Measurements from ENCODE around the gene ARID3A. TPM values are rescaled to one million over a fixed set of nuclear protein-coding genes. Genes with fewer than 3 reads are reported as not detected.

Gene ARID3A
- total RNA-seq, 1 experiment from 2014 or later = 116 TPM

DNA sequence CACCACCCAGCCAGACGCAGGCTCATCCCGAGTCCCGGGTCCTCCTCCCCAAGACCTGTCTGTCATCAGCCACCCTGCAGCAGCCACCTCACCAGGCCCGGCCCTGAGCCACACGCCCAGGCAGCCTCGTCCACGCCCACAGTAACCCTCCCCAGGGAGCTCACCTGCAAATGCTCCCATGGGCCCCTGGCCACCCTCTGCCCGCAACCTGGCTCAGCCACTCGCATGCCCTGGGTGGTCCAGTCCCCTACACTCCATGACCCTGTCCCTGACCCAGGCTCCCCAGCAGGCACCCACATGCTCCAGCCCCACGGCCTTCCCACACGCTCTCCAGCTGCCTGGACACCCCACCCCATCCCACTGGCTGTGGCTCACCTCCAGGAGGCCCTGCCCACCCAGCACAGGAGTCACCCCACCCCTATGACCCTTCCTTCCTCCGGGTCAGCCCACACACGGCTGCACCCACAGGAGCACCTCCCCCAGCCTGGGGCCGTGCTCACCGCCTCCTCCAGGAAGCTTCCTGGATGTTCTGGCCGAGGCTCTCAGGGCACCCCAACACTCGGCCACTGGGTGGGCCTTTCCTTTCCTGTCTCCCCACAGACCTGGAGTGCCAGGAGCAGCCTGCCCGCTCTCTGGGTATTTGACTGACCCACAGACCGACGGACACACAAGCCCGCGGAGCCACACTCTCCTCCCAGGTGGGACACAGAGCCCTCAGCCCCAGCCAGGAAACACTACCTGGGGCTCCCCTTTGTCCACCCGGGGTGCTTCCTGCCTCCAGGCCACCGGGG is 91.5 kb downstream of the ARID3A start:
- POLR2A ChIA-PET = interaction anchor here (0.5 to 1.5 kb wide), 4 partner anchors 9 to 87 kb away, joined by 3 read pairs; partner anchors contain the start of gene CNN2
- H3K4me3 Mint-ChIP-seq = no peak overlapping the region; the same call in 1 of the 2 replicates
- peaks cover 28% of the 10 kb centered on the region for H3K4me1 Mint-ChIP-seq
- no peaks in the 10 kb centered on the region; the same call in 1 of the 2 replicates for H3K36me3 Mint-ChIP-seq
- H3K9me3 Mint-ChIP-seq = no peaks in the 10 kb centered on the region
- peak overlapping the region; percentile 92 for H3K27ac Mint-ChIP-seq
- ATAC-seq (no peak), DNase-seq (ENCODE audit: low spot score) (no peak)
- CTCF ChIA-PET = interaction anchor here (1.1 to 1.8 kb wide), 3 partner anchors 9 to 64 kb away, joined by 3 to 5 read pairs (median 4); partner anchors contain the start of gene CNN2
- TF ChIP-seq CREB1 (CRISPR knock-in tag; IDR thresholded peaks at IDR 0.05) = no peak
- no peak for TF ChIP-seq TCF7 (CRISPR knock-in tag; IDR thresholded peaks at IDR 0.05; ENCODE audit: low read depth)
- TF ChIP-seq TP53 (CRISPR knock-in tag; IDR thresholded peaks at IDR 0.05) = no peak
- TF ChIP-seq, protein P1, sequence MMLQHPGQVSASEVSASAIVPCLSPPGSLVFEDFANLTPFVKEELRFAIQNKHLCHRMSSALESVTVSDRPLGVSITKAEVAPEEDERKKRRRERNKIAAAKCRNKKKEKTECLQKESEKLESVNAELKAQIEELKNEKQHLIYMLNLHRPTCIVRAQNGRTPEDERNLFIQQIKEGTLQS (CRISPR knock-in tag; conservative IDR thresholded peaks at IDR 0.05) = no peak
- H3K27me3 Mint-ChIP-seq (ENCODE audit: low read depth) = no peaks in the 10 kb centered on the region

DNA sequence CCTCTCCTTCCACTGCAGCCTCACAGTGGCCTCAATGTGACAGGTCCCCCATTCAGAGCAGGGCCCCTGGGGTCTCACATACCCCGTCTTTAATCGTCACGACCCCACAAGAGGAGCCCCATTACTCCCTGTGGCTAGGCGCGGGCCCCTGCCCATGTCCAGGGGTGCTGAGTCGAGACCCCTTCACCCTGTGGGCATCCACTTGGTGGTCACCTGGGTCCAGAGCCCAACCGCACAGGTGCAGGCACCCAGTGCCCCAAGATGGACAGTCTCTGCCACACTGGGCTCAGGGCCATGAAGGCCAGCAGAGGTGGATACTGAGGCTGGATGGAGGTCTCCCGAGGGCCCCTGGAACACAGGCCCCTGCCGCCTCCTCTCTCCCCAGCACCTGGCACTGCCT is 92.1 kb downstream of the ARID3A start:
- CTCF ChIA-PET = no interaction called here
- DNase-seq (ENCODE audit: low spot score) = no peak
- Mint-ChIP-seq H3K9me3 (no peaks in the 10 kb centered on the region), H3K27me3 (ENCODE audit: low read depth) (no peaks in the 10 kb centered on the region), H3K4me3 (no peak overlapping the region), H3K27ac (0 out of 2 replicates have a peak overlapping the region, but pooled peaks have one; percentile 80), H3K4me1 (peaks cover 28% of the 10 kb centered on the region), H3K36me3 (no peaks in the 10 kb centered on the region; the same call in 1 of the 2 replicates)
- TF ChIP-seq ZNF423 (CRISPR knock-in tag; IDR thresholded peaks at IDR 0.05) (no peak), ATF1 (CRISPR knock-in tag; IDR thresholded peaks at IDR 0.05) (no peak), ZNF671 (CRISPR knock-in tag; IDR thresholded peaks at IDR 0.05) (no peak)
- TF ChIP-seq, protein P2, sequence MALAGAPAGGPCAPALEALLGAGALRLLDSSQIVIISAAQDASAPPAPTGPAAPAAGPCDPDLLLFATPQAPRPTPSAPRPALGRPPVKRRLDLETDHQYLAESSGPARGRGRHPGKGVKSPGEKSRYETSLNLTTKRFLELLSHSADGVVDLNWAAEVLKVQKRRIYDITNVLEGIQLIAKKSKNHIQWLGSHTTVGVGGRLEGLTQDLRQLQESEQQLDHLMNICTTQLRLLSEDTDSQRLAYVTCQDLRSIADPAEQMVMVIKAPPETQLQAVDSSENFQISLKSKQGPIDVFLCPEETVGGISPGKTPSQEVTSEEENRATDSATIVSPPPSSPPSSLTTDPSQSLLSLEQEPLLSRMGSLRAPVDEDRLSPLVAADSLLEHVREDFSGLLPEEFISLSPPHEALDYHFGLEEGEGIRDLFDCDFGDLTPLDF (CRISPR knock-in tag; IDR thresholded peaks at IDR 0.05) = no peak
- TF ChIP-seq, protein P3, sequence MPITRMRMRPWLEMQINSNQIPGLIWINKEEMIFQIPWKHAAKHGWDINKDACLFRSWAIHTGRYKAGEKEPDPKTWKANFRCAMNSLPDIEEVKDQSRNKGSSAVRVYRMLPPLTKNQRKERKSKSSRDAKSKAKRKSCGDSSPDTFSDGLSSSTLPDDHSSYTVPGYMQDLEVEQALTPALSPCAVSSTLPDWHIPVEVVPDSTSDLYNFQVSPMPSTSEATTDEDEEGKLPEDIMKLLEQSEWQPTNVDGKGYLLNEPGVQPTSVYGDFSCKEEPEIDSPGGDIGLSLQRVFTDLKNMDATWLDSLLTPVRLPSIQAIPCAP (CRISPR knock-in tag; IDR thresholded peaks at IDR 0.05) = no peak
- POLR2A ChIA-PET = interaction anchor here (1.2 kb wide), 2 partner anchors 9 to 13 kb away, joined by 3 read pairs; partner anchors contain the start of gene CNN2
- no peak for ATAC-seq

DNA sequence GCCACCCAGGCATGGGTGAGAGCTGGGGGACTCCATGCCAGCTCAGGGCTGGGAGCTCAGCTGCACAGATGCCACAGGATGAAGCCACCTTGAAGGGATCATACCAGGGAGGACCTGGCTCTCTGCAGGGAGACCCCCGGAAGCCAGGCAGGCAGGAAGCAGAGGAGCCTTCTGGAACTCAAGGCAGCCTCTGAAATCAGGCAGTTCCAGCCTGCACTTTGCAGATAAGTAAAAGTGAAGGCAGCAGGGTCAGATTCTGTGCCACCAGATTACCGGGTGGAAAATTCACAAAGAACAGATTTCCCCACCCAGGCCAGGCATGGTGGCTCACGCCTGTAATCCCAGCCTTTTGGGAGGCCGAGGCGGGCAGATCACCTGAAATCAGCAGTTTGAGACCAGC is 92.6 kb downstream of the ARID3A start:
- ChIA-PET POLR2A (no interaction called here), CTCF (interaction anchor here (2.1 kb wide), 1 partner anchor 21 kb away, joined by 4 read pairs; the partner anchor contains the start of gene ABCA7)
- TF ChIP-seq ESRRA (CRISPR knock-in tag; IDR thresholded peaks at IDR 0.05; ENCODE audit: borderline replicate concordance) = no peak
- no peak for TF ChIP-seq HMGA2 (CRISPR knock-in tag; IDR thresholded peaks at IDR 0.05)
- TF ChIP-seq ZNF263 (CRISPR knock-in tag; IDR thresholded peaks at IDR 0.05; ENCODE audit: low read depth) = no peak
- no peak for TF ChIP-seq EMX1 (CRISPR knock-in tag; IDR thresholded peaks at IDR 0.05)
- TF ChIP-seq, protein P4, sequence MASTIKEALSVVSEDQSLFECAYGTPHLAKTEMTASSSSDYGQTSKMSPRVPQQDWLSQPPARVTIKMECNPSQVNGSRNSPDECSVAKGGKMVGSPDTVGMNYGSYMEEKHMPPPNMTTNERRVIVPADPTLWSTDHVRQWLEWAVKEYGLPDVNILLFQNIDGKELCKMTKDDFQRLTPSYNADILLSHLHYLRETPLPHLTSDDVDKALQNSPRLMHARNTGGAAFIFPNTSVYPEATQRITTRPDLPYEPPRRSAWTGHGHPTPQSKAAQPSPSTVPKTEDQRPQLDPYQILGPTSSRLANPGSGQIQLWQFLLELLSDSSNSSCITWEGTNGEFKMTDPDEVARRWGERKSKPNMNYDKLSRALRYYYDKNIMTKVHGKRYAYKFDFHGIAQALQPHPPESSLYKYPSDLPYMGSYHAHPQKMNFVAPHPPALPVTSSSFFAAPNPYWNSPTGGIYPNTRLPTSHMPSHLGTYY (CRISPR knock-in tag; IDR thresholded peaks at IDR 0.05) = no peak
- no peak for TF ChIP-seq TEAD1 (CRISPR knock-in tag; IDR thresholded peaks at IDR 0.05)
- TF ChIP-seq IRF2 (CRISPR knock-in tag; IDR thresholded peaks at IDR 0.05; ENCODE audit: borderline replicate concordance, low read depth) = no peak
- no peak for DNase-seq (ENCODE audit: low spot score)
- Mint-ChIP-seq H3K27ac (no peak overlapping the region), H3K4me1 (peaks cover 28% of the 10 kb centered on the region), H3K4me3 (peak overlapping the region; percentile 83), H3K9me3 (no peaks in the 10 kb centered on the region), H3K36me3 (no peaks in the 10 kb centered on the region; the same call in 1 of the 2 replicates), H3K27me3 (ENCODE audit: low read depth) (no peaks in the 10 kb centered on the region)
- no peak for ATAC-seq

Measured in WTC11 (cell line).